ENCODE results near the gene SLC35A2.

DNA sequence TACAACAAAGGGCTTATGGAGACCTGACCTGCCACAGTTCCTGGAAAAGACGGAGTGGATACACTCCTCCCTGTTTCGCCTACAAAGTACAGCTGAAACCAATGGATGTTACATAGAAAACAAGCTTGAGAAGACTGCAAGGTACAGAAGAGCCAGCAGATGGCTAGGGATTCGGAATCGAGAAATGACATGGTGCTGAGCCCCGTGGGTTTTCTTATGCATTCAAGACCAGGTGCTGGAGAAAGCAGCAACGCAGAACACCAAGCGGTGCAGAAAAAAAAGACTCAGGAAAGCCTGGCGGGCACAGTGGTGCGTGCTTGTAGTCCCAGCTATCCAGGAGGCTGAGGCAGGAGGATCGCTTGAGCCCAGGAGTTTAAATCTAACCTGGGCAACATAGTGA lies 27.7 kb downstream of the SLC35A2 start:
- TF ChIP-seq, protein P1, sequence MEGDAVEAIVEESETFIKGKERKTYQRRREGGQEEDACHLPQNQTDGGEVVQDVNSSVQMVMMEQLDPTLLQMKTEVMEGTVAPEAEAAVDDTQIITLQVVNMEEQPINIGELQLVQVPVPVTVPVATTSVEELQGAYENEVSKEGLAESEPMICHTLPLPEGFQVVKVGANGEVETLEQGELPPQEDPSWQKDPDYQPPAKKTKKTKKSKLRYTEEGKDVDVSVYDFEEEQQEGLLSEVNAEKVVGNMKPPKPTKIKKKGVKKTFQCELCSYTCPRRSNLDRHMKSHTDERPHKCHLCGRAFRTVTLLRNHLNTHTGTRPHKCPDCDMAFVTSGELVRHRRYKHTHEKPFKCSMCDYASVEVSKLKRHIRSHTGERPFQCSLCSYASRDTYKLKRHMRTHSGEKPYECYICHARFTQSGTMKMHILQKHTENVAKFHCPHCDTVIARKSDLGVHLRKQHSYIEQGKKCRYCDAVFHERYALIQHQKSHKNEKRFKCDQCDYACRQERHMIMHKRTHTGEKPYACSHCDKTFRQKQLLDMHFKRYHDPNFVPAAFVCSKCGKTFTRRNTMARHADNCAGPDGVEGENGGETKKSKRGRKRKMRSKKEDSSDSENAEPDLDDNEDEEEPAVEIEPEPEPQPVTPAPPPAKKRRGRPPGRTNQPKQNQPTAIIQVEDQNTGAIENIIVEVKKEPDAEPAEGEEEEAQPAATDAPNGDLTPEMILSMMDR (IDR thresholded peaks at IDR 0.05) = no peak
- TF ChIP-seq POLR2A (IDR thresholded peaks at IDR 0.05) = no peak
